Effector memory CD8-positive, alpha-beta T cell (primary cell): ENCODE results near the gene MIA3.
"Not testable (repeated sequence)": the region's sequence is repeated elsewhere in the genome, so short reads cannot be mapped to it uniquely, and the experiment has no call there.

Source experiments
- ATAC-seq: fragments of 150-1000 bp; cut with Tn5 transposase; replicated peaks from 2 replicates; pipeline ENCODE4 v1.10.0; 2021; ENCODE audit warnings: mild to moderate bottlenecking, moderate library complexity
- DNase-seq, 3 experiments: peaks; one replicate each; pipeline ENCODE4 v3.0.0; 2021
- H3K27ac Mint-ChIP-seq, 2 donors: one replicate each; pipeline ENCODE4 v1.8.0; 2022; ENCODE audit warnings: mild to moderate bottlenecking in 2 of 2, mixed read lengths in 2 of 2, moderate library complexity in 2 of 2
- H3K27me3 Mint-ChIP-seq, 2 donors: one replicate each; pipeline ENCODE4 v1.8.0; 2022; ENCODE audit warnings: mixed read lengths in 2 of 2
- H3K36me3 Mint-ChIP-seq: one replicate; pipeline ENCODE4 v1.8.0; 2022; ENCODE audit warnings: mild to moderate bottlenecking, moderate library complexity, mixed read lengths; ENCODE audit not compliant: insufficient read depth
- H3K4me1 Mint-ChIP-seq, 2 donors: one replicate each; pipeline ENCODE4 v1.8.0; 2022; ENCODE audit warnings: low read depth in 2 of 2, mixed read lengths in 2 of 2
- H3K4me3 Mint-ChIP-seq, 2 donors: one replicate each; pipeline ENCODE4 v1.8.0; 2022; ENCODE audit warnings: mild to moderate bottlenecking in 2 of 2, mixed read lengths in 2 of 2, moderate library complexity in 2 of 2
- H3K9me3 Mint-ChIP-seq, 2 donors: one replicate each; pipeline ENCODE4 v1.8.0; 2022; ENCODE audit warnings: mixed read lengths in 2 of 2

Gene MIA3

GRCh38 chr1:222657899-222658298 is 40.0 kb downstream of the MIA3 start:
- H3K36me3 Mint-ChIP-seq = peaks cover 96% of the 10 kb centered on the region
- no peak for DNase-seq
- peaks cover 16 to 38% of the 10 kb centered on the region in 2 donors for H3K4me1 Mint-ChIP-seq
- H3K27me3 Mint-ChIP-seq = no peaks in the 10 kb centered on the region
- H3K27ac Mint-ChIP-seq = peak overlapping the region; percentile 97 to 99
- ATAC-seq = no peak
- no peaks in the 10 kb centered on the region for H3K9me3 Mint-ChIP-seq
- H3K4me3 Mint-ChIP-seq = no peak overlapping the region

GRCh38 chr1:222663431-222663934 is 45.6 kb downstream of the MIA3 start:
- Mint-ChIP-seq H3K27me3 (no peaks in the 10 kb centered on the region), H3K4me3 (no peak overlapping the region), H3K4me1 (peaks cover 2% of the 10 kb centered on the region in 2 donors), H3K9me3 (no peaks in the 10 kb centered on the region), H3K36me3 (peaks cover 78% of the 10 kb centered on the region), H3K27ac (no peak overlapping the region)
- DNase-seq (no peak), ATAC-seq (no peak)

GRCh38 chr1:222665964-222666363 is 48.1 kb downstream of the MIA3 start:
- Mint-ChIP-seq H3K27me3 (no peaks in the 10 kb centered on the region), H3K4me1 (peaks cover 2 to 9% of the 10 kb centered on the region in 2 donors), H3K27ac (peak overlapping the region; percentile 32 to 38), H3K9me3 (no peaks in the 10 kb centered on the region), H3K36me3 (peaks cover 66% of the 10 kb centered on the region), H3K4me3 (no peak overlapping the region)
- DNase-seq (no peak), ATAC-seq (no peak)

- not testable (repeated sequence) for DNase-seq, H3K27ac Mint-ChIP-seq, H3K4me3 Mint-ChIP-seq, H3K27me3 Mint-ChIP-seq, H3K9me3 Mint-ChIP-seq, ATAC-seq
- Mint-ChIP-seq H3K36me3 (peaks cover 66% of the 10 kb centered on the region), H3K4me1 (peaks cover 2 to 15% of the 10 kb centered on the region in 2 donors)
These were observed 50.3 kb downstream of the MIA3 start for GRCh38 chr1:222668184-222668583.

- H3K9me3 Mint-ChIP-seq, ATAC-seq, DNase-seq, H3K4me3 Mint-ChIP-seq, H3K27me3 Mint-ChIP-seq, H3K27ac Mint-ChIP-seq: not testable (repeated sequence)
- H3K36me3 Mint-ChIP-seq = peaks cover 74% of the 10 kb centered on the region
- H3K4me1 Mint-ChIP-seq = peaks cover 2 to 15% of the 10 kb centered on the region in 2 donors
These were observed 51.2 kb downstream of the MIA3 start for GRCh38 chr1:222669107-222669506.

- no peak overlapping the region for H3K4me3 Mint-ChIP-seq
- ATAC-seq = no peak
These were observed 52.2 kb downstream of the MIA3 start for GRCh38 chr1:222670110-222670509.

GRCh38 chr1:222680080-222680479 is 62.2 kb downstream of the MIA3 start:
- peaks cover 29% of the 10 kb centered on the region for H3K36me3 Mint-ChIP-seq

More at GRCh38 chr1:222670110-222670509, 52.2 kb downstream of the MIA3 start:
- no peaks in the 10 kb centered on the region for H3K9me3 Mint-ChIP-seq
- peaks cover 2 to 15% of the 10 kb centered on the region in 2 donors for H3K4me1 Mint-ChIP-seq
- DNase-seq = no peak
- peak overlapping the region in 1 of 2 donors; percentile 72 for H3K27ac Mint-ChIP-seq
- peaks cover 74% of the 10 kb centered on the region for H3K36me3 Mint-ChIP-seq
- H3K27me3 Mint-ChIP-seq = no peaks in the 10 kb centered on the region

GRCh38 chr1:222691016-222691415 is 73.1 kb downstream of the MIA3 start:
- Mint-ChIP-seq H3K4me3 (no peak overlapping the region), H3K36me3 (peaks cover 22% of the 10 kb centered on the region), H3K4me1 (peaks cover 9 to 32% of the 10 kb centered on the region in 2 donors), H3K27ac (peak overlapping the region; percentile 5 to 18), H3K27me3 (no peaks in the 10 kb centered on the region), H3K9me3 (no peaks in the 10 kb centered on the region)
- ATAC-seq = no peak
- DNase-seq = no peak

More at GRCh38 chr1:222680080-222680479, 62.2 kb downstream of the MIA3 start:
- Mint-ChIP-seq H3K4me1 (peaks cover 0 to 4% of the 10 kb centered on the region in 2 donors), H3K27ac (no peak overlapping the region), H3K4me3 (no peak overlapping the region), H3K9me3 (no peaks in the 10 kb centered on the region), H3K27me3 (no peaks in the 10 kb centered on the region)
- no peak for DNase-seq
- ATAC-seq = no peak

GRCh38 chr1:222694927-222695326 is 77.0 kb downstream of the MIA3 start:
- Mint-ChIP-seq H3K4me3 (no peak overlapping the region), H3K27me3 (no peaks in the 10 kb centered on the region), H3K36me3 (peaks cover 33% of the 10 kb centered on the region), H3K4me1 (peaks cover 11 to 33% of the 10 kb centered on the region in 2 donors), H3K9me3 (no peaks in the 10 kb centered on the region), H3K27ac (peak overlapping the region in 1 of 2 donors; percentile 23)
- ATAC-seq (no peak), DNase-seq (no peak)

- DNase-seq (no peak), ATAC-seq (no peak)
- H3K27me3 Mint-ChIP-seq = no peaks in the 10 kb centered on the region
- peaks cover 46% of the 10 kb centered on the region for H3K36me3 Mint-ChIP-seq
- H3K9me3 Mint-ChIP-seq = no peaks in the 10 kb centered on the region
- peaks cover 11 to 28% of the 10 kb centered on the region in 2 donors for H3K4me1 Mint-ChIP-seq
- no peak overlapping the region for H3K27ac Mint-ChIP-seq
- H3K4me3 Mint-ChIP-seq = no peak overlapping the region
These were observed 78.8 kb downstream of the MIA3 start for GRCh38 chr1:222696741-222697140.

GRCh38 chr1:222697203-222697602 is 79.3 kb downstream of the MIA3 start:
- DNase-seq = no peak
- H3K27me3 Mint-ChIP-seq = no peaks in the 10 kb centered on the region
- H3K27ac Mint-ChIP-seq = no peak overlapping the region
- peaks cover 11 to 28% of the 10 kb centered on the region in 2 donors for H3K4me1 Mint-ChIP-seq
- no peak overlapping the region for H3K4me3 Mint-ChIP-seq
- H3K36me3 Mint-ChIP-seq = peaks cover 46% of the 10 kb centered on the region
- ATAC-seq = no peak
- H3K9me3 Mint-ChIP-seq = no peaks in the 10 kb centered on the region

GRCh38 chr1:222697826-222698225 is 79.9 kb downstream of the MIA3 start:
- DNase-seq = no peak
- peaks cover 11 to 28% of the 10 kb centered on the region in 2 donors for H3K4me1 Mint-ChIP-seq
- H3K4me3 Mint-ChIP-seq = no peak overlapping the region
- peak overlapping the region in 1 of 2 donors; percentile 26 for H3K27ac Mint-ChIP-seq
- no peak for ATAC-seq
- no peaks in the 10 kb centered on the region for H3K27me3 Mint-ChIP-seq
- H3K36me3 Mint-ChIP-seq = peaks cover 52% of the 10 kb centered on the region
- H3K9me3 Mint-ChIP-seq = no peaks in the 10 kb centered on the region

- DNase-seq (no peak), ATAC-seq (no peak)
- H3K27me3 Mint-ChIP-seq = no peaks in the 10 kb centered on the region
- peaks cover 43% of the 10 kb centered on the region for H3K36me3 Mint-ChIP-seq
- no peak overlapping the region for H3K4me3 Mint-ChIP-seq
- no peaks in the 10 kb centered on the region for H3K9me3 Mint-ChIP-seq
- H3K27ac Mint-ChIP-seq = no peak overlapping the region
- H3K4me1 Mint-ChIP-seq = peaks cover 9 to 39% of the 10 kb centered on the region in 2 donors
These were observed 84.3 kb downstream of the MIA3 start for GRCh38 chr1:222702210-222702609.

GRCh38 chr1:222704260-222704659 is 86.4 kb downstream of the MIA3 start:
- peak overlapping the region in 1 of 2 donors; percentile 58 for H3K27ac Mint-ChIP-seq
- H3K9me3 Mint-ChIP-seq = no peaks in the 10 kb centered on the region
- H3K4me3 Mint-ChIP-seq = no peak overlapping the region
- peaks cover 9 to 33% of the 10 kb centered on the region in 2 donors for H3K4me1 Mint-ChIP-seq
- ATAC-seq = no peak
- no peak for DNase-seq
- H3K27me3 Mint-ChIP-seq = no peaks in the 10 kb centered on the region
- peaks cover 35% of the 10 kb centered on the region for H3K36me3 Mint-ChIP-seq
